GM19397 (cell line): ENCODE data around the gene RPS6KL1.

ENCODE experiments used
- ATAC-seq: cut with Tn5 transposase; IDR thresholded peaks from one replicate; pipeline ENCODE4 v1.9.1; 2021; ENCODE audit warnings: mild to moderate bottlenecking, moderate library complexity; ENCODE audit not compliant: unreplicated experiment

Gene RPS6KL1

GRCh38 chr14:74860899-74861733, 61.9 kb downstream of the RPS6KL1 start:
- no peak for ATAC-seq

- no peak for ATAC-seq
Observed at GRCh38 chr14:74859757-74860552, 63.1 kb downstream of the RPS6KL1 start.

DNA sequence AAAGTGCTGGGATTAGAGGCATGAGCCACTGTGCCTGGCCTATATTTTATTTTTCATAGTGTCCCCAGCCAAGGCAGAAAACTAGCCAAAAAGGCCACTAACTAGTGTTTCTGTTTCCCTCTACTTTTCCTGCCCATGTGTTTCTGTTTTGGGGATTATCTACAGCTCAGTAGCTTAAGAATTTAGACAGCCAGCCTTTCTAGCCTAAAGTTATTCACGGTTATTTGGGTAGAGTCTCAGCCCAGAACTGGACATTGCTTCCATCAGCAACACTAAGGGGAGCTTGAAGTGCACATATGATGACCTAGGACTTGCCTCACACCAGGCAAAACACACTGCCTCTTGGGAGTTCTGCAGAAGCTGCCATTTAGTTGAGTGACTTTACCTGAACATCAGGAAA, 65.0 kb downstream of the RPS6KL1 start:
- no peak for ATAC-seq

DNA sequence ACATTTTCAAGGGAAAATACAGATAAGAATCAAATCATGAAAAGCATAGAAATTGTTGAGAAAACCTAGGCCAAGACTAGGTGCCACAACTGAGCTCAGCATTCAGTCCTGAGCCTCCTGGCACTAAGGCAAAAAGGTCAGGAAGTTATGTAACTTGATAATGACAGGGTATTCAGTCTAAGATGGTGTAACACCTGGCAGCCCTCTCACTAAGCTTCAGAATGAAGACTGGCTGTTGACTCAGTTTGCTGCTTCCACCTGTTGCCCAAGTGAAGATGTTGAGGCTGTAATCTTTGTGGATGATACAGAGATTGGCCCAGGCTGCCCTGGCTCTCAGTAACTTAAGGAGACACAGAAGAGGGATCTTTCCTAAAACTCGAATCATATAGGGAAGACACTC, 66.7 kb downstream of the RPS6KL1 start:
- ATAC-seq: no peak

GRCh38 chr14:74855945-74856344, 67.1 kb downstream of the RPS6KL1 start:
- ATAC-seq: no peak

GRCh38 chr14:74855021-74855420, 68.0 kb downstream of the RPS6KL1 start:
- no peak for ATAC-seq
